Sciatic nerve (tissue), 2 donors: ENCODE results near the gene TRIM63. TPM values are rescaled to one million over a fixed set of nuclear protein-coding genes. Genes with fewer than 3 reads are reported as not detected.

Experiments
- ATAC-seq: fragments of 200-7000 bp; cut with Tn5 transposase; one replicate; pipeline ENCODE4 v1.9.1; 2020; ENCODE audit warnings: mild to moderate bottlenecking, moderate library complexity
- DNase-seq: peaks from one replicate; pipeline ENCODE4 v3.0.0-alpha.2; 2020; ENCODE audit warnings: low spot score
- intact Hi-C: fragments of 100-400 bp; cut with DNase I; formaldehyde crosslinking; loops from one replicate; pipeline ENCODE4 v1.14.2; 2022
- total RNA-seq: library from RNA; stranded (reverse); fragmentation: NEBNext Ultra II Directional; extraction: Animal tissue kit (Norgen Biotek cat#: 25700); gene quantifications from one replicate; pipeline ENCODE4 v1.2.1, GENCODE V29; 2021
- donor health status: DM: no; HTN: no; CAD: no.
- donor health status: DM: no; HTN: no; CAD: no.

Gene TRIM63
- total RNA-seq, 1 donor from 2014 or later, result 0.18 TPM

- intact Hi-C loops, result no loop called here
- no peak for ATAC-seq
Observed at GRCh38 chr1:26064553-26064952, 2.9 kb downstream of the TRIM63 start.

DNA sequence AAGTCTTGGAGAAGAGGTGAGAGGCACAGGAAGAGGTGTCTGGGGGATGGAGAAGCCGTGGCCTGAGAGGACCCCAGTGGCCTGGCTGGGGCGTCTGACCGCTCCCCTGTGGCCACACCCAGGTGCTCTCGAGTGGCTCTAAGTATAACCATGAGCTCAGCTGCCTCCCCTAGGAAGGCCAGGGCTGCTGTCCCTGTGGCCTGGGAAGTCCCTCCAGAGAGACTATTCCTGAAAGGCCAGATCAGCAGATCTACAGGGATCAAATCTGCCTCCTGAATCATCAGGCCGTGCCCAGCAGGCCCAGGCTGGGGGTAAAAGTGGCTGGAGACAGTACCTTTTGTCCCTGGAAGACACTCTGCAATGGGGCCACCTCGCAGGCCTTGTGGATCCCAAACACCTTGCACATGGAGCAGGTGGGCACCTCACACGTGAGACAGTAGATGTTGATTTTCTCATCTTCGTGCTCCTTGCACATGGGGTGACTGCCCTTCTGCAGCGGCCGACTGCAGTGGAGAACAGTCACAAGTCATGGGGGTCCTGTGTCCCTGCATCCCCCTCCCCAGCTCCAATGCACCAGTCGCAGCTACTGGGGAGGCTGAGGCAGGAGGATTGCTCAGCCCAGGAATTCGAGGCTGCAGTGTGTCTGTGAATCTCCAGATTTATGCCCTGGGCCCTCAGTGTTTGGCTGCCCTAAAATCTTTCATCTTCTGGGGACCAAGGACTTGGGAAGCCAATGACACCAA is 6.4 kb downstream of the TRIM63 start:
- DNase-seq (no peak), ATAC-seq (no peak)
- intact Hi-C loops, result no loop called here

More at GRCh38 chr1:26064553-26064952, 2.9 kb downstream of the TRIM63 start:
- no peak for DNase-seq

GRCh38 chr1:26059906-26060305 is 7.5 kb downstream of the TRIM63 start:
- intact Hi-C loops, result loop anchor here (5.0 kb wide), 1 partner anchor 1763 kb away; no protein-coding TSS in a partner anchor
- ATAC-seq (no peak), DNase-seq (no peak)

- no peak for DNase-seq
- intact Hi-C loops, result loop anchor here (5.0 kb wide), 1 partner anchor 1761 kb away; no protein-coding TSS in a partner anchor
- ATAC-seq, result no peak
Observed at GRCh38 chr1:26058052-26058595, 9.3 kb downstream of the TRIM63 start.

- intact Hi-C loops, result loop anchor here (5.0 kb wide), 1 partner anchor 1760 kb away; no protein-coding TSS in a partner anchor
- no peak for DNase-seq
- ATAC-seq, result no peak
Observed at GRCh38 chr1:26057189-26057588, 10.2 kb downstream of the TRIM63 start.

DNA sequence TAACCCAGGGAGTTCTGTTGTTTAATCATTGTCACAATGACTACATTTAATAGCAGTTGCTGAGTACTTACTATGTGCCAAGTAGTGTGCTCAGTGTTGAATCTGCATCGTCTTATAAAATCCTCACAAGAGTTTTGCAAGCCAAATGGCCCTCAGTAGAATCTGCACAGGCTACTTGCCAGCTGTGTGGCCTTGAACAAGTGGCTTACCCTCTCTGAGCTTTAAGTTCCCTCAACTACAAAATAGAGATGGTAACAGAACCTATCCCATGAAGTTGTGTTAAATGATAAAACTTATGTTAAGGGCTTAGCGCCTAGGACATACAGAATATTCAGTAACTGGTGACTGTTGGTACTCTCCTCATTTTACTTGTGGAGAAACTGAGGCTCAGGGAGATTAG is 12.4 kb downstream of the TRIM63 start:
- intact Hi-C loops, result loop anchor here (5.0 kb wide), 1 partner anchor 1758 kb away; no protein-coding TSS in a partner anchor
- no peak for ATAC-seq
- no peak for DNase-seq

- no peak for ATAC-seq
- DNase-seq, result no peak
- intact Hi-C loops, result no loop called here
Observed at GRCh38 chr1:26053718-26054560, 13.5 kb downstream of the TRIM63 start.

DNA sequence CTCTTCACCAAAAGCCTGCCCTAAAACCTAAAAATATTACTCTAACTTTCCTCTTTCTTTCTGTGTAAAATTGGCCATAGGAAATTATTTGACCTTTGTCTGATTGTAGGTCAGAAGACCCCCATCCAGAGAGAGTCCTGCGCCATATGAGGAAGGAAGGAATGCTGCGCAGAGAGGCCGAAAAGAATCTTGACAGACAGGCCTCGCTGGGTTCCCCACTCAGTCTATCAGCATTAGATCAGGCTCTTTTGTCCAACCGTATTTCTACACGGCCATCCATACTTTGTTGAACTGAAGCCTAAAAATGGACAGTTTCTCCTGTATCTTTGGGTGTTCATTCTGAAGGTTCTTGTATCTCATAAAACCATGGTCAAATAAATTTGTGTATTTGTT is 17.2 kb downstream of the TRIM63 start:
- intact Hi-C loops, result no loop called here
- DNase-seq, result no peak
- no peak for ATAC-seq

GRCh38 chr1:26049531-26050247 is 17.7 kb downstream of the TRIM63 start:
- no peak for DNase-seq
- intact Hi-C loops, result no loop called here
- ATAC-seq, result no peak

GRCh38 chr1:26047278-26047874 is 20.1 kb downstream of the TRIM63 start:
- ATAC-seq (no peak), DNase-seq (no peak)
- intact Hi-C loops, result no loop called here

- ATAC-seq (no peak), DNase-seq (no peak)
Observed at GRCh38 chr1:26046246-26047095, 21.0 kb downstream of the TRIM63 start.

DNA sequence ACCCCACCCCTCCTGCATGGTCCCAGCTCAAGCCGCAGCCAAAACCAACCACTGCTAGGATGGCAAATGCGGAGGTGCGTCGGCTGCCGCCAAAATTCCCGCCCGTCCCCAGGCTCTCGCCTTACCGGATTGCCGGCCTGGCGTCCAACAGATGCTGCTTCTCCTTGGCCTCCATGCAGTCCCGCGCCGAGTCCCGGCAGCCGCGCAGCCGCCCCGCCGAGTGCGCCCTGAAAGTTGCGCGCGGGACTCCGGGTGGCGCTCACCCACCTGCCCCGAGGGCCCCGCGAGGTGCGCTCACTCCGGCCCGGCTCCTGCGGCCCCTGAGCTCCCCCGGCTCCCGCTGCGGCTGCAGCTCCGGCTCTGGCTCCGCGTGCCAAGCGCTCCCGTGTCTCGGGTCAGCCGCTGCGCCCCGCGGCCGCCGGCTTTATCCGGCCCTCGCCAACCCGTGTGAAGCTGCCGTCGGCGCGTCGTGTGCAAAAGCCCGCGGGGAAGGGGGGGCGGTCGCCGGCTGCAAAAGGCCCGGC is 21.6 kb downstream of the TRIM63 start, which contains the start of gene SLC30A2:
Gene SLC30A2 (minus strand): TSS at position 397 of the 524 bp plus-strand sequence. CDS start 222 bp downstream, at position 175.
- DNase-seq (no peak), ATAC-seq (no peak)
- intact Hi-C loops, result no loop called here

More at GRCh38 chr1:26046246-26047095, 21.0 kb downstream of the TRIM63 start:
- intact Hi-C loops, result no loop called here

DNA sequence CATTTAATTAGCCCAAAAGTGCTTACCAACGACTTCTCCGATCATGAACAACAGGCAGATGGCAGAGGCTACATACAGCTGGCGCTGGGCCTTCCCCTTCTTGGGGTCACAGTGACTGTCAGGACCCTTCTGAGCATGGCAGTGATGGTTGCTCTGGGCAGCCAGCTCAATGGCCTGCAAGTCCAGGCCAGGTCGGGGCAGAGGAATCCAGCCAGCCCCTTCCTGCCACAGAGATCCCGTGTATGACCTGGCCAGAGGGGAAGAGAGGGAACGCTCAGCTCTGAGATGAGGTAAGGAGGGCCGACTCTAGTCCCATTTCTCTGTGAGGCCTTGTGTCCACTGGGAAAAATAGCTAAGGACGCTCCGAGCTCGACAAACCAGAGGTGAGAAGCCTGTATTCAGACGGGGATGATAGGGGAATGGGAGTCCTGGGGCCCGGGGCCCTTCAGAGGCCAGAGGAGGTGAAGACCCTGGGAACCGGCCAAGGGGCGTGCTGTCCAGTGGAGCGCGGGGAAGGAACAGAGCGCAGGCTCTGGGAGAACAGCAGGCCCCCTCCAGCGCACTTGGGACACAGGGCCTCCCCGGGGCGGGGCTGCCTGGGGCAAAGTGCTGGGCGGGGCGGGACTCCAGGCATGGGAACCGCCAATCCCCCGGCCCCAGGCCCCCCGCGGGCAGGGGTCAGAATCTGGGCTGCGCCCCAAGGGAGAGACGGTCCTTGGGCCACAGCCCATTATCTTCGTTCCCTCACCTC is 22.3 kb downstream of the TRIM63 start:
- ATAC-seq (no peak), DNase-seq (no peak)
- intact Hi-C loops, result no loop called here

DNA sequence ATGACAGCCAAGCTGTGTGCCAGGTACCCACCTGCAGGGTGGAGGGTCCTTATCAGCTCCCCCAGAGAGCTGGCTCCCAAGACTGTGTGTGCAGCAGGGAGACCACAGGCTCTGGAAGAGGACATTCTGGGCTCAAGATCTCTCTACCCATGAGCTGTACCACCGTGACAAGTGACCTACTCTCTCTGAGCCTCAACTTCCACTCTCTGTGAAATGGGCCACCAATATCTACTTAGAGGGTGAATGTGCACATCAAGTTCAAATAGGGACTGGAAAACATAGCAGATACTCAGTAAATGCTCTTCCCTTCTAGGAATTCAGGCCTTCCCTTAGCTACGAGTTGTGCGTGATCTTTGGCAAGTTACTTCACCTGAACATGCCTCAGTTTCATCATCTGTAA is 23.0 kb downstream of the TRIM63 start:
- intact Hi-C loops, result no loop called here
- ATAC-seq, result no peak

DNA sequence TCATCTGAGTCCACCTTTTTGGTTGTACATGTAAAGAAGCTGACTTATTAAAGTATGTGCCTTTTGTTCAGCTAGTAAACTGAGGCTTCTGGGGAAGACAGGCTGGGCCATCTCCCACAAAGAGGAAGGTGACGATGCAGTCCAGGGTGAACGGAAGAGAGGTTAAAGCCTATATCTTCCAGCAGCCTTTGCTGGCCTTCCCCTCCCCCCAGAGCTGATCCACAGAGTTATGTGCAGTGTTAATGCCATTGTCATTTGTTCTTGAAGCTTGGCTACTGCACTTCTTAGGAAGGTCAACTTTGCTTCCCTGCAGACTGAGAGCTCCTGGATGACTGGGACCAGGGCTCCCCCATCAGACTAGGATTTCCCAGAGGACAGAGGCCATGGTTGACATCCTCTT is 23.7 kb downstream of the TRIM63 start:
- no peak for ATAC-seq
- no peak for DNase-seq
- intact Hi-C loops, result no loop called here

More for the DNA sequence above, 23.0 kb downstream of the TRIM63 start:
- no peak for DNase-seq

DNA sequence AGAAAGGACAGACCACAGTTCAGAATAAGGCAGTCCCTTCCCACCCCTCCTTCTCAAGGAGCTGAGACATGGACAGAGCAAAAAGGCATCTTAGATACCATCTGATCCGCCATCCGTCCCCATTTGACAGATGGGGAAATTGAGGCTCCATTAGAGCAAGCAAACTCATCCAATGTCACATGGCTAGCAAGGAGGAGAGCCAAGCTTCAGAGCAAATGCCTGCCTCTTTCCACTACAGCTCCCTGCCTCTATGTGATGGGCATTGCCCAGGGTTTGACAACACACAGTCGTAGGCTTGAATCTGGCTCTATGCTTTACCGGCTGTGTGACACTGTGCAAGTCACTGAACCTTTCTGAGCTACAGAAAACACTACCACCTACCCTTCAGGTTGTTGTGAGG is 25.5 kb downstream of the TRIM63 start:
- intact Hi-C loops, result no loop called here
- no peak for DNase-seq

DNA sequence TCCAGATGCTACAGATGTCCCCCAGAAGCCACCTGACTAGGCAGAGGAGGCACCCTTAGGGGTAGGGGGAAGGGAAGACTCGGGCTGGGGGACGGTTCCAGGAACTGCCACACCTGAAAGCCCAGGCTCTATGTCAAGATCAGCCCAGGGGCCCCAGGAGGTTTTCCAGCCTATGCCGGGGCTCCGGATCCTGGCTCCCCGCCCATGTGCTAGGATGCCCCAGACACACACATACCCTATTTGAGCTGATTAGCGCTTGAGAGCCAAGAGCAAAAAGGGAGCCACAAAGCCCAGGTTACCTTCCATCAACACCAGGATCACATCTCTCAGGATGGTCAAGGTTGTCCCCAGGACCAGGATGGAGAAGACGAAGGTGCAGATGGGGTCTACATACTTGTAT is 26.0 kb downstream of the TRIM63 start:
- DNase-seq, result no peak
- no peak for ATAC-seq
- intact Hi-C loops, result no loop called here

More for the DNA sequence above, 25.5 kb downstream of the TRIM63 start:
- ATAC-seq, result no peak
